Suprapubic skin (tissue), 4 donors: ENCODE data around the gene SYCP1. TPM values are rescaled to one million over a fixed set of nuclear protein-coding genes. Genes with fewer than 3 reads are reported as not detected.
A peak's percentile ranks its signal among the peaks of the same experiment; 100 is the strongest.
"Not testable (repeated sequence)": the region's sequence is repeated elsewhere in the genome, so short reads cannot be mapped to it uniquely, and the experiment has no call there.

Experiments used
- DNase-seq, 2 donors: peaks; one replicate each; pipeline ENCODE4 v3.0.0-alpha.2; 2019; ENCODE audit warnings: low spot score in 2 of 2
- H3K27ac ChIP-seq: fragments of 200-600 bp; sonication (generic); one replicate; pipeline ENCODE4 v1.5.1; 2019
- H3K27me3 ChIP-seq: fragments of 200-600 bp; sonication (generic); one replicate; pipeline ENCODE4 v1.5.1; 2019
- H3K36me3 ChIP-seq: fragments of 200-600 bp; sonication (generic); one replicate; pipeline ENCODE4 v1.5.1; 2019
- H3K4me1 ChIP-seq: fragments of 200-600 bp; sonication (generic); one replicate; pipeline ENCODE4 v1.5.1; 2019
- H3K4me3 ChIP-seq: fragments of 200-600 bp; sonication (generic); one replicate; pipeline ENCODE4 v1.5.1; 2019; ENCODE audit warnings: mild to moderate bottlenecking
- H3K9me3 ChIP-seq: fragments of 200-600 bp; sonication (generic); one replicate; pipeline ENCODE4 v1.5.1; 2019
- EP300 ChIP-seq: sonication (generic); formaldehyde crosslinking; IDR thresholded peaks from one replicate; pipeline ENCODE4 v1.6.1; 2017; ENCODE audit warnings: antibody characterized with exemption
- POLR2A ChIP-seq, 2 donors: fragments of 450-650 bp; IDR thresholded peaks; one replicate each; pipeline ENCODE4 v1.6.1; 2017; ENCODE audit warnings: antibody characterized with exemption in 2 of 2, mild to moderate bottlenecking in 2 of 2, moderate library complexity in 2 of 2
- POLR2AphosphoS5 ChIP-seq, 3 donors: sonication (generic); formaldehyde crosslinking; IDR thresholded peaks; one replicate each; pipeline ENCODE4 v1.6.1; 2017; ENCODE audit warnings: antibody characterized with exemption in 3 of 3
- WGBS: methylation state at CpG from one replicate; pipeline ENCODE4 v1.1.5; 2018; 5-methylcytosine and 5-hydroxymethylcytosine counted together
- total RNA-seq, 4 donors: library from RNA; depleted of rRNA; stranded (reverse); fragments of >200 nt; gene quantifications; one replicate each; pipeline ENCODE4 v1.1.0, GENCODE V29; 2016
- TF ChIP-seq, protein P1 (sequence below), 2 donors: fragments of 200-600 bp in 1 of 2; fragments of 450-650 bp in 1 of 2; sonication (generic) in 1 of 2; IDR thresholded peaks; one replicate each; pipeline ENCODE4 v1.5.1; 2016 to 2019; ENCODE audit warnings: antibody characterized with exemption in 2 of 2, mild to moderate bottlenecking in 1 of 2, moderate library complexity in 1 of 2

The SYCP1 gene
- total RNA-seq, 4 donors from 2014 or later, result 0.13 TPM; not detected in 3

DNA sequence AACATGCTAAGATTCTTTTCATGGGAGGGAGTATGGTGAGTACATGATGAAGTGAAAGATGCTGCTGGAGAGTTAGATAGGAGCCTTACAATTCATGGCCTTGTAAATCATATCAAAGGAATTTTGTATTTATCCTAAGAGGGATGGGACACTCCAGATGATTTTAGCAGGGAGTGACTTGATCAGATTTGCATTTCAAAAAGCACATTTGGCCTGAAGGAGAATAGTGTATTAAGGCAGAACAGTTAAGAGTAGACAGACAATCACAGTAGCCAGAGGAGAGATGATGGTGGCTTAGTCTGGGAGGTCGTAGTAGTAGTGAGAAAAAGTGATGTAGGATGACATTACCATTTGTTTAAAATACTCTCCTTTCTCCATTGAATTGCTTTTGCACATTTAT lies 48.8 kb downstream of the SYCP1 start:
- no peaks in the 10 kb centered on the region for H3K4me1 ChIP-seq
- H3K9me3 ChIP-seq, result no peaks in the 10 kb centered on the region
- H3K27ac ChIP-seq, result no peak overlapping the region
- H3K27me3 ChIP-seq, result peaks cover 3% of the 10 kb centered on the region
- 58% methylated on average over 1 of the region's 1 CpG for WGBS
- H3K4me3 ChIP-seq, result no peak overlapping the region
- no peaks in the 10 kb centered on the region for H3K36me3 ChIP-seq
- TF ChIP-seq EP300 (no peak), POLR2A (IDR thresholded peaks at IDR 0.05) (no peak), POLR2AphosphoS5 (IDR thresholded peaks at IDR 0.05) (no peak)
- TF ChIP-seq, protein P1, sequence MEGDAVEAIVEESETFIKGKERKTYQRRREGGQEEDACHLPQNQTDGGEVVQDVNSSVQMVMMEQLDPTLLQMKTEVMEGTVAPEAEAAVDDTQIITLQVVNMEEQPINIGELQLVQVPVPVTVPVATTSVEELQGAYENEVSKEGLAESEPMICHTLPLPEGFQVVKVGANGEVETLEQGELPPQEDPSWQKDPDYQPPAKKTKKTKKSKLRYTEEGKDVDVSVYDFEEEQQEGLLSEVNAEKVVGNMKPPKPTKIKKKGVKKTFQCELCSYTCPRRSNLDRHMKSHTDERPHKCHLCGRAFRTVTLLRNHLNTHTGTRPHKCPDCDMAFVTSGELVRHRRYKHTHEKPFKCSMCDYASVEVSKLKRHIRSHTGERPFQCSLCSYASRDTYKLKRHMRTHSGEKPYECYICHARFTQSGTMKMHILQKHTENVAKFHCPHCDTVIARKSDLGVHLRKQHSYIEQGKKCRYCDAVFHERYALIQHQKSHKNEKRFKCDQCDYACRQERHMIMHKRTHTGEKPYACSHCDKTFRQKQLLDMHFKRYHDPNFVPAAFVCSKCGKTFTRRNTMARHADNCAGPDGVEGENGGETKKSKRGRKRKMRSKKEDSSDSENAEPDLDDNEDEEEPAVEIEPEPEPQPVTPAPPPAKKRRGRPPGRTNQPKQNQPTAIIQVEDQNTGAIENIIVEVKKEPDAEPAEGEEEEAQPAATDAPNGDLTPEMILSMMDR (IDR thresholded peaks at IDR 0.05), result no peak
- no peak for DNase-seq

DNA sequence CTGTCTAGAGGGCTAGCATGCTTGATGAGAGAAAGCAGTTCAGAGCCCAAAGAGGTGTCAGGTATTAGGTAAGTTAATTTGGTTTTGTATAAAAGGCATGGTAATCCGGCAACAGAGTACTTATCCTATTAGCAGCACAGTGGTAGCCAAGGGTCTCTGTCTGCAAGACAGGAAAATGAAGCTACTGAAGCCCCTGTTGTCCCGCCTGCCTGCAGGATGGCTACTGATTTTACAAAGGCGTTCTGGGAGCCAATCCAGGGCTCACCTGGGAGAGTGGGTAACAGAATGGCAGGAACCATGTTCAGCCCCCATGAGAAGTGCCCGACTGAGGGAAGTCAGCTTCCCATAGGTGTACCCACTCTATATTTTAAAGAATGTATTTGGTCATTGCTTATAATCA lies 61.1 kb downstream of the SYCP1 start:
- H3K9me3 ChIP-seq, H3K4me3 ChIP-seq, H3K27ac ChIP-seq, H3K4me1 ChIP-seq, H3K27me3 ChIP-seq, DNase-seq, H3K36me3 ChIP-seq: not testable (repeated sequence)
- WGBS, result 58% methylated on average over 4 of the region's 4 CpGs

DNA sequence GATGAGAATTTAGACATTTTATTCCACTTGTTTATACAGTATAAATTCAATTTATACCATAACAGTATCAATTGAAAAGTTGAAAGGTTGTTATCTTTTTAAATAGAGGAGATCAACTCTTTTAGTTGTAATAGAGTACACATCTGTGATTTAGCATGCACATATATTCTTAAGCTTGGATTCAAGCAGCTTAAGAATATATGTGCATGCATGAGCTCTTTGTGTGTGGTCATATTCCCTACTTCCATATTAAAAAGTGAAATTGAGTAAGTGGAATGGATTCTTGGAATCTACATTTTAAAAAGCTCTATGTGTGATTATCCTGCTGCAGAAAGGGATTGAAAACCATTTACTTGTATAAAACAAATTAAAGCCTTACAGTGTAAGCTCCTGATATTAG lies 71.9 kb downstream of the SYCP1 start:
- no peaks in the 10 kb centered on the region for H3K4me1 ChIP-seq
- no peak overlapping the region for H3K4me3 ChIP-seq
- H3K27ac ChIP-seq, result no peak overlapping the region
- H3K9me3 ChIP-seq, result no peaks in the 10 kb centered on the region
- DNase-seq, result no peak
- TF ChIP-seq, protein P1 (IDR thresholded peaks at IDR 0.05), result no peak
- no peak for TF ChIP-seq POLR2A (IDR thresholded peaks at IDR 0.05)
- no peak for TF ChIP-seq POLR2AphosphoS5 (IDR thresholded peaks at IDR 0.05)
- no peak for TF ChIP-seq EP300
- no peaks in the 10 kb centered on the region for H3K36me3 ChIP-seq
- H3K27me3 ChIP-seq, result no peaks in the 10 kb centered on the region

DNA sequence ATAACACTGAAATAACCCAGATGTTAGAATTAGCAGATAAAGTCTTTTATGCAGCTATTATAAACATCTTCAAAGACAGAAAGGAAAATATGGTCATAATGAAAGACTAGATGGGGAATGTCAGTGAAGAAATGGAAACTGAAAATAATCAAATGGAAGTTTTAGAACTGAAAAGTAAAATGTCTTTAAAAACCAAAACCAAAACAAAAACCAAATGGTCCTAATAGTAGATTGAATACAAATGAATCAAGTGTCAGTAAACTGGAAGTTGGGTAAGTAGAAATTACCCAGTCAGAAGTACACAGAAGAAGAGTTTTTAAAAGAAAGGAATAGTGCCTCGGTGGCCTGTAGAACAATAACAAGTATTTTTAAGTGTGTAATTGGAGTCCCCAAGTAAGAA lies 72.7 kb downstream of the SYCP1 start:
- H3K27me3 ChIP-seq, result no peaks in the 10 kb centered on the region
- no peaks in the 10 kb centered on the region for H3K36me3 ChIP-seq
- H3K4me1 ChIP-seq, result no peaks in the 10 kb centered on the region
- H3K9me3 ChIP-seq, result no peaks in the 10 kb centered on the region
- DNase-seq, result no peak
- TF ChIP-seq POLR2A (IDR thresholded peaks at IDR 0.05), result no peak
- H3K27ac ChIP-seq, result no peak overlapping the region
- WGBS, result 88% methylated on average over 1 of the region's 1 CpG
- H3K4me3 ChIP-seq, result no peak overlapping the region

DNA sequence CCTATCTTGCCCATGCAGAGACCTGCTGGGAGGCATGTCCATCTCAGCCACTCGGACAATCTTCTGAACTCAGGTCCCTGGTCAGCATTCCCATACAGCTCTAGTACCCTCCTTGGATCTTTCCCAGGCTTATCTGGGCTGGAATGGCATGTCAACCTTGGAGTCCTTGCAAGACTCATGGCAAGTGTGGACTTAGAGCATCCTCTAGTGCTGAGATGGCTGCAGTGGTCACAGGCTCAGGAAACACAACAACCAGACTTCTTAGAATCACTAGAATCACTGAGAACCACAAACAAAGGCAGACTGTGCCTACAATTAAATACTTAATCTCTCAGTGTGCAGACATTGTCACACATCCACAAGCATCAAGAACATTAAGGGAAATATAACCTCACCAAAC lies 101.9 kb downstream of the SYCP1 start:
- TF ChIP-seq EP300 (no peak), POLR2AphosphoS5 (IDR thresholded peaks at IDR 0.05) (no peak)
- TF ChIP-seq, protein P1 (IDR thresholded peaks at IDR 0.05), result peak in 1 of 2 donors; percentile 8
- Histone ChIP-seq H3K27me3 (no peaks in the 10 kb centered on the region), H3K27ac (no peak overlapping the region), H3K9me3 (no peaks in the 10 kb centered on the region), H3K4me1 (no peaks in the 10 kb centered on the region), H3K36me3 (no peaks in the 10 kb centered on the region), H3K4me3 (no peak overlapping the region)
- 89% methylated on average over 1 of the region's 1 CpG for WGBS
- DNase-seq, result no peak

DNA sequence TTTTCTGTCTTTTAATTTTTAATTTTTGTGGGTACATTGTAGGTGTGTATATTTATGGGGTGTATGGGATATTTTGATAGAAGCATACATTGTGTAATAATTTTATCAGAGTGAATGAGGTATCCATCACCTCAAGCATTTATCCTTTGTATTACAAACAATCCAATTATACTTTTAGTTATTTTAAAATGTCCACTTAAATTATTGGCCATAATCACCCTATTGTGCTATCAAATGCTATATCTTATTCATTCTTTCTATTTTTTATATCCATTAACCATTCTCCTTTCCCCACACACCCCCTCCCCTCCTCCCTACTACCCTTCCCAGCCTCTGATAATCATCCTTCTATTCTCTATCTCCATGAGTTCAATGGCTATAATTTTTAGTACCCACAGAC lies 104.8 kb downstream of the SYCP1 start:
- DNase-seq, result no peak
- TF ChIP-seq, protein P1 (IDR thresholded peaks at IDR 0.05), result no peak
- TF ChIP-seq POLR2A (IDR thresholded peaks at IDR 0.05), result no peak
- TF ChIP-seq POLR2AphosphoS5 (IDR thresholded peaks at IDR 0.05), result no peak
- no peak for TF ChIP-seq EP300
- H3K36me3 ChIP-seq, result no peaks in the 10 kb centered on the region

More for the DNA sequence above, 104.8 kb downstream of the SYCP1 start:
- Histone ChIP-seq H3K9me3 (no peaks in the 10 kb centered on the region), H3K4me1 (no peaks in the 10 kb centered on the region), H3K27ac (no peak overlapping the region), H3K27me3 (no peaks in the 10 kb centered on the region), H3K4me3 (no peak overlapping the region)
